Suppressor macrophage treated with lipopolysaccharide for 4 hours (primary cell): Measurements from ENCODE around the gene DLG2.

ENCODE experiments used
- DNase-seq: peaks from one replicate; pipeline ENCODE4 v3.0.0-alpha.2; 2020

DLG2 gene

DNA sequence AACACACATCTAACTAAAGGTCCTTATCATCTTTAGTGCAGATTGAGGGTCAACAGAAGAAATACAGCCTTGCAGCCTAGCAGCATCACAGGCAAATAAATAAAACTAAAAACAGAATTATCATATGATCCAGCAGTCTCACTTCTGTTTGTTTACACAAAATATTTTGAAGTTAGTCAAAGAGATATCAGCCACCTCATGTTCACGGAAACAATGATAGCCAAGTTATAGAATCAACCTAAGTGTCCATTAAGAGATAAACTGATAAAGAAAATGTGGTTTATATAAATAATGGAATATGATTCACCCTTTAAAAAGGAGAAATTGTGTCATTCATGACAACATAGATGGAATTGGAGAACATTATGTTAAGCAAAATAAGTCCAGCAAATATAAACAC is 1602.9 kb downstream of the DLG2 start:
- no peak for DNase-seq

DNA sequence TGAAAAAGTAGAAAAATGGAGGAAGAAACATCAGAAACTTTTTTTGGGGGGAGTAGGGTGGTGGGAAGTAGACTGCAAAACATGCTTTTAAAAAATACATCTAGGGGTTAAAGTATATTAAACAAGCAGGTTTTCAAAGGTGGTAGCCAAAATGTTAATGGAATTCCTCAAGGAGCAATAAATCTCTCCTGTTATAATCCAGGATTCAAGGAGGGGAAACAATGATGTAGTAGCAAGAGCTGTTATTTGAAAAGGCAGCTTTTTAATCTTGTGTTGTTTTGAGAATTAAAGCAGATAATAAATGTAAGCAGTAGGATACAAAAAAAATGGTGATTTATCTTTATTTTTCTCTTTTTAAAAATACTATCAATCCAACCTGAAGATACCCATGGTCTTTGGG is 1604.4 kb downstream of the DLG2 start:
- DNase-seq, result no peak

DNA sequence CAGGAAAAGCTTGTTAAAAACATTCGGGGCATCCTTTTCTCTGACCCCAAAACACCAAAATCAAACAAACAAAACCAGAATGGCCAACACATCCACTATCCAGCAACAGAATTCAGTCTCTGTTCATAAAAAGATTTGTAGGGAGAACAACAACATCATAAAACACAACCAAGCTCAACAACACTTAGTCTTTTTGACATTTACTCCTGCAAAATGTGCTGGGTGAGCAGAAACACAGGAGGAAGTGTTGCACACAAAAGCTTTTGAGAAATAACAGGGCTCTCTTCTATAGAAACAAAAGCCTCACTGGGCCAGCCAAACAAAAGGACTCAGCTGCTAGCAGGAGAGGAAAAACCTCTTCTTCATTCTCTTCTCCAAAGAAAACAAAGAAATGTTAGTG is 1604.9 kb downstream of the DLG2 start:
- no peak for DNase-seq

DNA sequence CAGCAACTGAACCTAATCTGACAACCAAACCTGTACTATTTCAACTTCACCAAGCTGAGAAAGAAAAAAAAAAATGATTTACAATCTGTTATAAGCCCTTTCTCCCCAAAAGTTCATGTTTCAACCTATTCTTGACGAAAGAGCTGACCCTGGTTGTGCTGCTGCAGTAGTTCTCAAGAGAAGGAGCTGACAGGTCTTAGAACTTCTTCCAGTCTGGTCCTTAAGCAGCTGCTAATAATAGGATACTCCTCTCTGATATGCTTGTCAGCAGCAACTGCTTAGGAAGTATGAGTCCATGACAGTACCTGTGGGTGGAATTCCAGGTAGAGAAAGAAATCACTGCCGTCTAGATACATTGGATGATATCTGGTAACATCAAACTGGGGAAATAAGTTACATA is 1605.9 kb downstream of the DLG2 start:
- no peak for DNase-seq

DNA sequence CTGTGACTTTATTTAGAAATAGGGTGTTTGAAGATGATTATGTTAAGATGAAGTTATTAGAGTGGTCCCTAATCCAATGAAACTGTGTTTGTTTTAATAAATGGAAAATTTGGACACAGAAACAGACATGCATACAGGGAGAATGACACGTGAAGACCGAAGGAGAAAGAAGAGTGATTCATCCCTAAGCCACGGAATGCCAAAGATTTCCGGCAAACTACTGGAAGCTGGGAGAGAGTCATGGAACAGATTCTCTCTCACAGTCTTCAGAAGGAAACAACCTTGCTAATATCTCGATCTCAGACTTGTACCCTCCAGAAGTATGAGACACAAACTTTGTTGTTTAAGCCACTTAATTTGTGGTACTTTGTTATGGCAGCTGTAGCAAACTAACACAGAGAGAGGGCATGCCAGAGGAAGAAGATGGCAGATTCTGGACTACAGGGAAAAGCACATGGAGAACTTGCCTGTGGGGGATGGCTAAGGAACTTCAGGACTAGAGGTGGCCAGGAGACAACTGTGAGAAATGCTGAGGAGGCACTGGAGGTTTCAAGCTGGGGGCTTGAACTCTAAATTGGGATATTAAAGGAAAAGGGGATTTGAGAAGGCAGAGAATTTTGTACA is 1607.5 kb downstream of the DLG2 start:
- no peak for DNase-seq

DNA sequence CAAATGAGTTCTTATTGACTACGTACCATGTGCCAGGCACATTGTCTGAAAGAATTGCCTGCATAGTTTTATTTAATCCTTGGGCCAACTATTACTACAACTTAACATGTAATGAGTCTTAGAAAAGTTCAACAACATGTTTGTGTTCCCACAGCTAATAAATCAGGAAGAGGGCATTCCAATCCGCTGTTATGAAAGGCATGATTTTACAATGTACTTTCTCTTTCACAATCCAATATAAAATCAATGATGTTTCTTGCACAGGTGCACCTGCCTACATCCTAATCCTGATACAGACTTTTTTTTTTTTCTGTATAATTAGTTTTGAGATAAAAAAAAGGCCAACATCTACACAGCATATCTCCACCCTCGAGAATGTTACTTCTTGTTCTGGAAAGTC is 1612.6 kb downstream of the DLG2 start:
- no peak for DNase-seq

DNA sequence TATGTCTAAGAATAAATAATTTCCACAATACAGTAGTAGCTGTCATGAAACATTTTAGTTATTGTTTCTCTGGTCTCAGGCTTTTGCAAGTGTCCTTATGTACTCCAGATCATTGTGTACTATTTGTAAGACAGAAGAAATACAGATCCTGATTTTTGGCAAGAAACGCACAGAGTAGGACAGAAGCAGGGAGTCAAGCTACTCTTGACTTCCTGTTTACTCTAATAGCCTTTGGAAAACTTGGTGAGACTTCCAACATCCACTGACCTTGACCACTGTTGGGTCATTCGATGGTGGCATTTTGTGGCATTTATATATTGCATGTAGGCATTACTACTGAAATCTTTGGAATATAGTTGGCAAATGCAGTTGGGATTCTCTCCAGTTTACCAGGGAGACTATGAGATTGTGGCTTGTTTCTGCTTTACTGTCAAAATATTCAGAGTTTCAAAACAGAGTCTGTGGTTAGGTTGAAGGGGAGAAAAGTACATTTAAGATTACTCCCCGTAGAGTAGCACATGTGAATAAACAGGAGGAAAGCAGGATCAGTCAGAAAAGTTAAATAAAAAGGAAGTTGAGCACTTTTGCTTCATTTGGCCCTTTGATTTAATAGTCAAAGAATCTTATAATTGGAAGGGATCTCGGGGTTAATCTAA is 1614.8 kb downstream of the DLG2 start:
- DNase-seq, result no peak

DNA sequence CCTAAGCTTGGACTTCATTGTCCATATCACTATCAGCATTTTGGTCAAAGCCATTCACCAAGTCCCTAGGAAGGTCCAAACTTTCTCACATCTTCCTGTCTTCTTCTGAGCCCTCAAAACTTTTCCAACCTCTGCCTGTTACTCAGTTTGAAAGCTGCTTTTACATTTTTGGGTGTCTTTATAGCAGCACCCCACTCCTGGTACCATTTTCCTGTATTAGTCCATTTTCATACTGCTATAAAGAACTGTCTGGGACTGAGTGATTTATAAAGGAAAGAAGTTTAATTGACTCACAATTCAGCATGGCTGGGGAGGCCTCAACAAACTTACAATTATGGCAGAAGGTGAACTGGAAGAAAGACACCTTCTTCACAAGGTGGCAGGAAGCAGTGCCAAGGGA is 1624.0 kb downstream of the DLG2 start:
- DNase-seq, result no peak

DNA sequence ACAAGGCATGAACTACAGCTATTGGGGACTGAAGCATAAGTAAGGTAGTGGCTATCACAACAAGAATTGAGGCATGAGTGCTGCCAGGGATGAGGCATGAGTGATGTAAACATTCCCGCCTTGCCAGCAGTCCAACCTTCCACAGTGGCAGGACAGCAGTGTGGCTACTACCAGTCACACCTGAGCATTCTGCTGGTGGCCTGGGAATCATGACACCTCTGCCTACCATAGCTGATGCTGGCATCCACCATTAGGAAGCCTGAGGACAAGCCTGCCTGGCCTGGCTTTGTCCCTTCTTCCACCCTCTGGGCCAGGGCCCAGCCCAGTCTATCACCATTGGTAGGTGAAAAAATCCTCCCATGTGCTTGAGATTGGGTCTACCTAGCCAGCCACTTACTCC is 1628.2 kb downstream of the DLG2 start:
- no peak for DNase-seq

DNA sequence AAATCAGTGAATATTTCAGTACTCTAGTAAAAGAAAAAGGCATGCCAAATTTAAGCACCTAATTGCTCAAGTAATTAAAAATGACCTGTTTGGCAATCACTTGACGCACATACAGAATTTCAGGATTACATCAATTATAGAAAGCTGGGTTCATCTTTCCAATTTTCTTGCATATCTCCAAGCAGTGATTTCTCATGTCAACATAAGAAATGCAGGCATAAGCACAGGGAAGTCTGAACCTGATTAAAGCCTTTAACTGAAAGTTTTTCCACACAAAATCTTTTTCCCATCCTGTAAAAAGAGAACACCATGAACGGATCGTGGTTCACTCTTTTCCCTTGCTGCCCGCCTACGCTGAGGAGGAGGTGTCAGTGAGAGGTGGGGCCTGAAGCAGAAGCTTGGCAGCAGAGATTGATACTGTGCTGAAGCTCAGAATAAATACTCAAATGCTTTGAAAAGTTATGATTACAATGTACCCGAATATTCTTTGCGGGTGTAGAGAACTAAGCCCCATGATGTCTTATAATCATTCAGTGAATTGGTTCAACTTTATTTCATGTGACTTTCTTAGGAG is 1636.9 kb downstream of the DLG2 start:
- no peak for DNase-seq

DNA sequence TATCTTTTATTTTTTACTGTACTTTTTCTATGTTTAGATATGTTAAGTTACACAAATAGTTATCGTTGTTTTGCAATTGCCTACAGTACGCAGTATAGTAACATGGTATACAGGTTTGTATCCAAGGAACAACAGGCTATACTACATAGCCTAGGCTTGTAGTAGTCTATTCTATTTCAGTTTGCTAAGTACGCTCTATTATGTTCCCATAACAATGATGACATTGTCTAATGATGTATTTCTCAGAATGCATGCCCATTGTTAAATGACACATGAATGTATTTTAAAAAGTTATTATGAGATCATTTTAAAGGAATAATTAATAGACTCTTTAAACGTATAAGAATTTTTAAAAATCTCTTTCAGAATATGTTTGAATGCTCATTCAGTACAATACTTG is 1644.3 kb downstream of the DLG2 start:
- no peak for DNase-seq

DNA sequence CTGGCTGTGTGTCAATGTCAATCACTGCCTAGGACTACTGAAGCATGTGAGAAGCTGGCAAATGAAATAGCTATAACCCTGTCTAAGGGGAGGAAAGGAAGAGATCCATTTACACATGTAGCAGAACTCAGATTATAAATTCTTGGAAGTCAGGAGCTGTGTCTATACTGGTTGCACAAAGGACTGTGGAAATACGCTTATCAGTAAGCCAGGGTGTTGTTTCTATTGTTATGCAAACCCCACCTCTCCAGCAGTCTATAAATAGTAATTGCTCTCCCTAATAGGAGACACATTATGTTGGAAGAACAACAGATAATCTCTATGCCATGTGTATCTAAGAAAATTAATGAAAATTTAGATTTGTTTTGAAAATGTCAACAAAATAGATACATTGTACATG is 1647.6 kb downstream of the DLG2 start:
- DNase-seq, result no peak

DNA sequence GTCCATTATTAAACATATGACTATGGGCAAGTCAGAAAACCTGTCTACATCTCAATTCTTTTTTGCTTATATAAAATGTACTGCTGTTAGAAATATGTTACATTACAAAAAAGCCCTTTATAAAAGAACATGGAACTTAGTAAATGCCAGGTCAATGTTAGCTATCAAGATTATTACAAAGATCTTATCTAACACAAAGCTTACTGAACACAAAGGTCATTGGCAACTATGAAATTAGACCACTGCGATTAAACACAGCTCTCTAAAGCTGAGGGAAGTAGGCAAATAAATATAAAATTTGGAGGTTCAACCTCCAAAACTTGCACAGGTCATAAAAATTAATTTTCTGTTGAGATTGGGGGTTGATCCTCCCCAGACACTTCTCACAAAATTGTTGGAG is 1648.2 kb downstream of the DLG2 start:
- no peak for DNase-seq

DNA sequence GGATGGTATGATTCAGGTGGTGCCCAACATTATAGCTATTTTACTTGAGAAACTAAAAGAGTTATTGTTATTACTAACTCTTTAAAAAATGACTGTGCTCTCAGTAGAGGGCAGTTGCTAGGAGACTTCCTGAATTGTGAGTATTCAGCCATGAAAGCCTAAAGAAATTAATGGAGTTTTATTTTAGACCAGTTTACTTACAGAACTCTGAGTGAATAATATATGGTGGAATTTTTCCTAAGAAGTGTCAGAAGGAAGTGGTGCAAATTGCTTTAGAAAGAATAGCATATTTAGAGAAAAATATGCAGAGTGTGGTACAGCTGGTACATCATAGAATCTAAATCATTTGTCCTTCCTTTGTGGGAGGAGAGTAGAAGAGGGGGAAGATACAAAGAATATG is 1651.1 kb downstream of the DLG2 start:
- DNase-seq, result no peak

DNA sequence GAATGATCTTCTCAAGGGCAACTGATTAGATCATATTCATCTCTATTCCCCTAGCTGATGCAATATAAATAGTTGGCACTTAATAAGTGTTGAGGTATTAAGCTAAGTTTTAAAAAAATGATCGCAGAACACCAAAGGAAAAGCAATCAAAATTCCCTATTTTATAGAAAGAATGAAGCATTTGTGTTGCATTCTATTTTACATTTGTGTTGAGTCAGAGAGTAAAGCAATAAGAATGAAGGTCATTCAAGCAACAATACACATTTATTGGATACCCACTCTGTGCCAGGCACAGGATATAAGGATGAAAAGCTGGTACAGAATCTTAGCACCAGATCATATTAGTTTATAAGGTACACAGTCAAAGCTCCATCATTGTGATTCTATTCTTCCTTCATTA is 1654.6 kb downstream of the DLG2 start:
- no peak for DNase-seq

DNA sequence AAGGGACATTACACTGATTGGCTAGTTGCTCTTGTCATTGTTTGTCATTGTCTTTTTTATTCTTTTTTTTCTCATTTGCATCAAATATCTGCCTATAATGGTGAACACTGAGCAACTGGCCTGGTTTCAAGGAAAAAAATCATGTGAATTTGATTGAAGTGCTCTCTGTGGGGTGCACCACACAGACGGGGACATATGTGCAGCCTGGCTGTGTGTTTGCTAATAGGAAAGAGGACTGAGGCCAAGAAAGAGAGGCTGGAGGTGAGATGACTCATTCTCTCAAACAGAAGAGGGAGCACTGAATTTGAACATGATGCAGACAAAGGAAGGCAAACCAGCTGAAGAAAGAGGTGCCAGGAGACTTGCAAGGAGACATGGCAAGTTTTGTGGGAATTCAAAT is 1656.1 kb downstream of the DLG2 start:
- no peak for DNase-seq

DNA sequence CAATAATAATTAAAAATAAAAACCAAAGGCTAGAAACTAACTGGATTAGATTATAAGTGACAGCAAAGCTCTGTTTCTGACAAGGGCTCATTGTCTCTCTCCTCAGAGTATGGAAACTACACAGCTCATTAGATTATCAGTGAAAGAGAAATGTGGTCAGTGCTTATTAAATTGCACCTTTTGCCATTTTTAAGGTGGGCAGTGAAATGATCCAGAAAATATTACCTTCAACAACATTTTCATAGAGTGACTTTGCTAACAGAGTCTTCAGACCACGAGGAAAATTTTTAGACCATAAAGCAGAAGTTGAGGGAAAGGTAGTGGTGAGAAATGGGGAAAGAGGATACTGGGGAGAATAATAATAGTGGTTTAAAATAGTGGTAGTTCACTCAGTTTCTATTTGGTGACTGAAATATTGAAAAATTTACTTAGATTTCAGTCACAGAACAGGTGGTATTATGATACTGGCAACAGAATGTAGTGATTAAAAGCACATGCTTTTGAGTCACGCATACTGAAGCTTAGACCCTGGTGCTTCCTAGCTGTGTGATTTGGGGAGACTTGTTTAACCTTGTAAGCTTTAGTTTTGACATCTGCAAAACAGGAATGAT is 1657.0 kb downstream of the DLG2 start:
- DNase-seq, result no peak

DNA sequence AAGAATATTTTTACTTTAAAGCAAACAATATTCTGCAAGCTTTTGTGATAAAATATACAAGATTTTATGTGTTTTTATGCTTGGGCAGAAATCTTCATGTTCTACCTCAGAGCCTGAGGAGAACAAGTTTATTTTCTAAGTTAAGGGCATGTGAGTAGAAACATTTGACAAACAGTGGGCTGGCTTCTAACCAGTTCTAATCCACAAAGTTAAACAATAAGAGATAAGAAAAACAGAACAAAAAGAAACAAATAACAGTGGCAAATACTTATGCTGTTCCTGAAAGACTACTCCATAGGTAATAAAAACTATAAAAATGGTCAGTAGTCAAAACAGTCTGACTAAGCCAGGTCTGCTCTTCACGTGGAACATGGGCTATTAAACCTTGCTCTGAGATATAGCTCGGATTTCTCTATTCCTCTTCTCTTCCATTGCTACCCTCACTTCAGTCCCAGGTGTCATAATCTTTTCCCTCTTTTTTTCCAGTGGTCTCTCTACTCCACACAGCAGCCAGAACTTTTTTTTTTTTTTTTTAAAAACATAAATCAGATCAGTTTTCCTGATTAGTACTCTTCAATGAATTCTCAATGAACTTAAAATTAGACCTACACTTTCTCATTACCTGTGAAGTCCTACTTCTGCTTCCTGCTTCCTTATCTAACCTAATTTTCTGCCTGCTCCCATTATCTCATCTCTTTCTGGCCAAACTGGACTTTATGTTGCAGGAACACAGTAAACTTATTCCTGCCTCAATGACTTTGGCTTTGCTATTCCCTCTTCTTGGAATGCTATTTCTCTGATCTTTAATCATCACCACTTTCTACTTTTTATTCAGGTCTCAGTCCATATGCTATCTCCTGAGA is 1669.9 kb downstream of the DLG2 start:
- no peak for DNase-seq

DNA sequence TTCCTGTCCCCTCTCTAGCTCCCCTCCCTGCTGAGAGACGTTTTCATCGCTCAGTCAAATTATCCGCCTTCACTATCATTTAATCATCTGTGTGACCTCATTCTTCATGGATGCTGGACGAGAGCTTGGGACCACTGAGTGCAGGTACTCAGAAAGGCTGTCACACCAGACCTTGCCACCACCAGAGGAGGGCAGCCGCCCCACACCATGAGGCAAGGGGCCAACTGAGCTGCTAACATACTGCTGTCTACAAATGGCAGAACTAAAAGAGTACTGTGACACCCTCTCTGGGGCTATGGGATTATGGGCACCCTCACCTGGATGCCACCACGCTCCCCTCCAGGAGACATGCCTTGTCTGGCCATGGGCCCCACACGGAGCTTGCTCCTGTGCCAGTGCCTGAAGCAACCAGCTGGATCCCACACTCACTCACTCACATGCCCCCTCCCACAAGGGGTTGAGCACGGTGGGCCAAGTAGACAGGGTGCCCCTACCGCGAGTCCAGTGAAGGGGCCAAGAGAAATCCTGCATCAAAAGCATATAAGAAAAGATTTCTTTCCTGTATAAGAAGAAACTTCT is 1670.9 kb downstream of the DLG2 start:
- DNase-seq, result no peak

DNA sequence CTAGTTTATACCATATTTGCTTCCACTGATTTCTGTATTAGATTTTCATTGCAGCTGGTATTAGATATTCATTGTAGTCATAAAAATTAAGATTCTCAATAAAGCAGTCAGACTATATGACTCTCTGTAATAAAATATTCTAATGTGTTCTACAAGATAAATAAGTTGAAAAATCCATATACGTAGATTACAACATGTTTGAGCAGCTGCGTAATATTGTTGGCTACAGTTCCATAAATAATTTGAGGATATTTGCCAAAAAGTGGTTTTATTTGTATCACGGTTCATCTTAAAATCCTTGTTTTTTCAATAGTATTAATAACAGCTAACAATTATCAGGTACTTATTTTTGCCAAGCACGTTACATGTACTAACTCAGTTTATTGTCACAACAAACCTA is 1672.4 kb downstream of the DLG2 start:
- no peak for DNase-seq

DNA sequence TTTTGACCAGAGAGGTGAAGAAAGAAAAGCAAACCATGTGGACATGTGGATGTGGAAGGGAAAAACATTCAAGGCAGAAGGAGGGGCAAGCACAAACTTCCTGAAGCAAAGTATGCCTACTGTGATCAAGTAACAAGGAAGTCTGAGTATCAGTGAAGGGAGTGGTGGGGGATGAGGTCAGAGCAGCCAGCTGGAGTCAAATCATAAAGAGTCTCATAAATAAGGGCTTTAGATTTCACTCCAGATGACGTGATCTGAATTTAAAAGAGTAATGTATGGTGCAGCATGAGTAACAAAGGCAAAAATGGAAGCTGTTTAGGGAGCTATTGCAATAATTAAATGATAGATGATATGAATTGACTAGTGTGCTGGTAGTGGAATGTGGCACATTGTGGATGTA is 1675.6 kb downstream of the DLG2 start:
- DNase-seq, result no peak

DNA sequence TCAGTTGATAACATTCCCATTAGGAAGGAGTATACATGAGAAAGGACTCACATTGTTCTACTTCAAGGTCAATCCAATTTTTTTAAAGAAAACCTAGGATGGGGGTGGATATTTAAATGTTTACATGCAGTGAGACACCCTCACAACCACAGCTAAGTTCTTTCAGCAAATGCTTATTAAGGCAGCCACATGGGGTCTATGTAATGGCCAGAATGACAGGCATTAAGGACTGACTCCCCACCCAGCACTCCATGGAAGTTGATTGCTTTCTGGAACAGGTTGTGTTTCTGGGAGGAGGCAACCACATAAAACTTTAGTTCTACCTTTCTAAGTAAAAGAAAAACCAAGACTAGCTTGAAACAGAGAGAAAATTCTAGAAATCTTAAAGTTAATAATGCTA is 1678.9 kb downstream of the DLG2 start:
- DNase-seq, result no peak

DNA sequence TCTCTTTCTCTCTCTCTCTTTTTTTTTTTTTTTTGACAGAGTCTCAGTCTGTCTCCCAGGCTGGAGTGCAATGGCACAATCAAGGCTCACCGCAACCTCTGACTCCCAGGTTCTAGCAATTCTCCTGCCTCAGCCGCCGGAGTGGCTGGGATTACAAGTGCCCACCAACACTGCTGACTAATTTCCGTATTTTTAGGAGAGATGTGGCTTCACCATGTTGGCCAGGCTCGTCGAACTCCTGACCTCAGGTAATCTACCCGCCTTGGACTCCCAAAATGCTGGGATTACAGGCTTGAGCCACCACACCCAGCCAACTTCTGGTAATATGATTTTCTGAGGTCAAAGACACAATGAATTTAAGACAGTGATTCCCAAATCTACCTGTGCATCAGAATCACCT is 1681.2 kb downstream of the DLG2 start:
- no peak for DNase-seq
